ENCODE data around the gene HMCN1.
"Not testable (repeated sequence)": the region's sequence is repeated elsewhere in the genome, so short reads cannot be mapped to it uniquely, and the experiment has no call there.

The HMCN1 gene

DNA sequence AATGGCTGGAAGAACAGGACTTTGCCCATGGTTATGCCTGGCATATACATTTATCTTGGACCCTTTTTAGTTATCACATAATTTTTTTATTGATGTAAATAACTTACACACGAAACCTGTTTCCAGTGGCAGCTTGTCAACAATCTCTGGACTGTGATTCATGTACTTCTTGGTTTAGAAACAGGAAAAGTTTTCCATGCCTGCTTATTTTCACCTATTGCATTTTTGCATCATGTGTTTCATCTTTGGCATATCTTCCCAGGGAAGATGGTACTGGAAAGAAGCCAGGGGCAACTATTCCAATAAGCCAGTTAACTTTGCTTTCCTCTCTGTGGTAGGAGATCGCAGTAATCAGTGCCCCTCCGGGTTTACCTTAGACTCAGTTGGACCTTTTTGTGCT lies 430.6 kb downstream of the HMCN1 start:
- no peak for DNase-seq

DNA sequence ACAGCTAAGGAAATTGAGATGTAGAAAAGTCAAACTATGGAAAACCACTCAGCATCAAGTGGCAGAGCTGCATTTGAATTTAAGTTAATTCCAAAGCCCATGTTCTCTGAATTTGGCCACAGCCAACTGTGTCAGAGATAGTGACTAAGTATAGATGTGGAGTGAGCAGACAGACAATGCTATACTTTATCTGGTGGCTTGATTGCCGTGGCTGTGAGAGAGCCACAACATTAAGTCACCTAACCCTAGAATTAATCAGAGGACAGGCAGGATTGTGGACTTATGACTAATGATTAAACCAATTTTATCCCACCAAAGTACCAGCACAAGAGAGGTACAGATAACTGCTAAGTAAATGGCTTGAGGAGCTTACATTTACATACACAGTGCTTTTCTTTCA lies 431.1 kb downstream of the HMCN1 start:
- DNase-seq, result no peak

DNA sequence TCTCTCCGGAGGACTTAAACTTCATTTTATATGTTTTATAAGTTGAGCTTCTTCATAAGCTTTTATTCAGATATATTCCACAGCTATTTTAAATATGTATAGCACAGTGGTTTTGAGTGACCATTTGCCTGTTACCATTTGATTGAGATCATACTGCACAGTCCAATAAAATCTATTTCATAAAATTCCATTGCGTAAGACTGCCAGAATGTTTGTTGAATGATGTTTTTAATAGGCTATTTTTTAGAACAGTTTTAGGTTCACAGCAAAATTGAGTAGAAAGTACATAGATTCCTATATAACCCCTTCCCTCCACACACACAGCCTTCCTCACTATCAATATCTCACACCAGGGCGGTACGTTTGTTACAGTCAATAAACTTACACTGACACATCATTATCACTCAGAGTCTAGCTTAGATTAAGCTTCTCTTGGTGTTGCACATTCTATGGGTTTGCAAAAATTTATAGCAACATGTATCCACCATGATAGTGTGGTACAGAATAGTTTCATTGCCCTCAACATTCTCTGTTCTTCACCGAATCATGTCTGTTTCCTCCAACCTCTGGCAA lies 433.0 kb downstream of the HMCN1 start:
- DNase-seq, result no peak

DNA sequence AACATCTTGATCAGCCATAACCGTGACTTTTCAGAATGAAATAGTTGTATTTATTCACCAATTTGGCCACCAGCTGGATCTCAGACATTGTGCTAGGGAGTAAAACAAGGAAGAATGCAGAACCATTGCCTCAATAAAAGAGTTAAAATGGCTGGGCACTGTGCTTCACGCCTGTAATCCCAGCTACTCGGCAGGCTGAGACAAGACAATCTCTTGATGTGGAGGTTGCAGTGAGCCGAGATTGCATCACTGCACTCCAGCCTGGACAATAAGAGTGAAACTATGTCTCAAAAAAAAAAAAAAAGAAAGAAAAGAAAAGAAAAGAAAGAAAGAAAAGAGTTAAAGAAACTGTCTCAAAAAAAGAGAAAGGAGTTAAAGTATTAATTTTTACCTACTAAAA lies 441.4 kb downstream of the HMCN1 start:
- no peak for DNase-seq

GRCh38 chr1:186178426-186179043 lies 444.3 kb downstream of the HMCN1 start:
- DNase-seq, result no peak

DNA sequence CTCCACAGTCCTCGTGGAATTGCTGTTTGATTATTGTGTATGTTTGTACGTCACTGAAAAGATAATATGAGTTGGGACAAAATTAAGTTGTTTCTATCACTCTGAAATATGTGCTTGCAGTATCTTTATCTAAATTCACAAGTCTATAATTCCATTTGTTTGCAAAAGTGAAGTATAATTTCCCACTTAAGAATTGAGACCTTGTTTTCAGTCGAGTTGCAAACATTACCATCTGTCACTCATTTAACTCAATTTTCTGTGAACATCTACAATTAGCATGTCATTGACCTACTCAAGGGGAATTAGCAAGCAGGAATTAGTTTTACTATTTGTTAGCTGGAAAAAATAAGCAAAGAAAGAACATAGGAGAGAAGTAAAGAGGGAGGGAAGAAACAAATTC lies 445.0 kb downstream of the HMCN1 start:
- DNase-seq, result no peak

DNA sequence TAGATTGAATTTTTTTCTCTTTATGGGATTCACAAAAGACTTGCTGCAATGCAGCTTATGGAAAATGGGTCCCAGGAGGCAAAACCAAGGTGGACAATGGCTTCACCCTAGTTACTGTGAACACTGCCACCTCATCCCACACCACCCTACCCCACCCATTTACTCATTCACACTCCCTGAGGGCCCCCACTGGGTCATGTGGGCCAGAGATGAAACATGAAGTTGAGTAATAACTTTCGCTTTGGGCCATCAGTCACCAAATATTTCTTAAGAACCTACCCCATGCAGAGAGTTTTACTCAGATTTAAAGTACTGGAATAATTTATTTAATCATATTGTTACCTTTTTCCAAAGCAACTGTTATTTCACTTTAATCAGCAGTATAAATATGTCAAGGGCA lies 449.0 kb downstream of the HMCN1 start:
- DNase-seq, result no peak

- DNase-seq, result no peak
These were observed 449.9 kb downstream of the HMCN1 start for GRCh38 chr1:186183970-186184628.

- DNase-seq, result not testable (repeated sequence)
These were observed 452.1 kb downstream of the HMCN1 start for GRCh38 chr1:186186251-186186650.

DNA sequence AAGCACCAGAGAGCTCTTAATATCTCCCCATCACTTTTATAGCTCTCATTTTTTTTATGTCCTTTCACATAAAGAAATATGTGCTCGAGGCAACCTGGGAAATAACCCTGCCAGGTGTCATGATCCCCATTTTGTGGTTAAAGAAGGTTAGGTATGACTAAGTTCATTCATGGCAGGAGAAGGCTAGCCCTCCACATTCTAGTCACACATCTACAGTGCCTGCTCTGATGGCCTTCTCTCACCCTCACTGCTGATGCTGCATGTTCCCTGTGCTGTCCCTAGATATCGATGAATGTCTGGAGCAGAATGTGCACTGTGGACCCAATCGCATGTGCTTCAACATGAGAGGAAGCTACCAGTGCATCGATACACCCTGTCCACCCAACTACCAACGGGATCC lies 453.4 kb downstream of the HMCN1 start:
- no peak for DNase-seq

- no peak for DNase-seq
These were observed 453.9 kb downstream of the HMCN1 start for GRCh38 chr1:186188004-186188539.

DNA sequence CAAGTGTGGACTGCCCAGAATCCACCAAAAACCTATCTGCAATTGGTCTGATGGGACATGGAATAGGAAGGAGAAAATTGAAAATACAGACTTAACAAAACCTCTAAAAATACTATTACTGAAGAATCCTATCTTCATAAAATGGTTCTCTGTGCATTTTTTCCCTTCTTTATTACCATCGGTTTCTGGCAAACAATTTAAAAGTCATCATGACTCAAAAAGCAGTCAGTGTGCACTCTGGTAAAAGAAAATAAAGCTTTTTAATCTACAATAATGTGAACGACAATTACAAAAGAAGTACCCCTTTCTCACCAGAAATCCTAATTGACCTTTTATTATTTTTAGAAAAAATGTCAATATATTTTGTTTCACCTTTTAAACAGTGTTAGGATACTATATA lies 454.5 kb downstream of the HMCN1 start:
- no peak for DNase-seq

GRCh38 chr1:186189156-186189555 lies 455.0 kb downstream of the HMCN1 start:
- DNase-seq, result no peak

DNA sequence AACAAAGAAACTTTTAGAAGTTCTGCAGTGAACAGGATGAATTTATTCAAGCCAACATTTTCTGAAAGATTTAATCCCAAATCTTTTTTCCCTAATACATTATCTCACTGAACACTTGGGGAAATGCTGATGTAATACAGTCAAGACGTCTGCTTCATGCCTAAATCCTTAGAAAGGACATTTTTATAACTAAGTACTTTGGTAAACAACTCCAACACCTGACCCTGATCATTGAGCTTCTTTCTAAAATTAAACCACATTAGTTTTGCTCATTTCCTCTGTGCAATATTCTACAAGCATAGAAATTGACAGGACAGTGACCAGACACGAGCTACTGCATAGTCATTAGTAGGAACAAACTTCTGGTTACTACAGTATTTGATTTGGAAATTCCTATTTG lies 457.3 kb downstream of the HMCN1 start:
- no peak for DNase-seq

GRCh38 chr1:186193224-186193623 lies 459.0 kb downstream of the HMCN1 start:
- DNase-seq, result no peak

- DNase-seq, result no peak
These were observed 460.0 kb downstream of the HMCN1 start for GRCh38 chr1:186194107-186194756.

- DNase-seq, result no peak
These were observed 461.3 kb downstream of the HMCN1 start for GRCh38 chr1:186195377-186195931.

- DNase-seq, result no peak
These were observed 468.1 kb downstream of the HMCN1 start for GRCh38 chr1:186202271-186202764.

GRCh38 chr1:186202776-186203175 lies 468.6 kb downstream of the HMCN1 start:
- DNase-seq, result no peak

- no peak for DNase-seq
These were observed 471.9 kb downstream of the HMCN1 start for GRCh38 chr1:186206048-186206570.

- DNase-seq, result no peak
These were observed 473.3 kb downstream of the HMCN1 start for GRCh38 chr1:186207391-186208085.

GRCh38 chr1:186208405-186209129 lies 474.4 kb downstream of the HMCN1 start:
- DNase-seq, result no peak

Measured in central memory CD4-positive, alpha-beta T cell (primary cell).